Body of pancreas (tissue), 4 donors: Measurements from ENCODE around the gene CYP11A1. TPM values are rescaled to one million over a fixed set of nuclear protein-coding genes. Genes with fewer than 3 reads are reported as not detected.

Experiments used
- ATAC-seq: fragments of 150-250 bp; one replicate; pipeline ENCODE4 v1.9.1; 2016
- DNase-seq, 4 donors: peaks; one replicate each; pipeline ENCODE4 v3.0.0-alpha.2; 2019
- H3K27ac ChIP-seq, 4 donors: fragments of 200-600 bp; sonication (generic); 1 replicate in 3 of 4; 2 replicates in 1 of 4; pipeline versions ENCODE4 v1.5.1 to v1.6.1; 2016 to 2019; ENCODE audit warnings: mild to moderate bottlenecking in 1 of 4, mixed read lengths in 1 of 4, moderate library complexity in 1 of 4
- H3K27me3 ChIP-seq, 2 donors: fragments of 200-600 bp; sonication (generic); one replicate each; pipeline ENCODE4 v1.6.0; 2016; ENCODE audit warnings: mild to moderate bottlenecking in 1 of 2
- H3K36me3 ChIP-seq, 2 donors: fragments of 200-600 bp; sonication (generic); replicated peaks in 1 of 2; 2 replicates each; pipeline ENCODE4 v1.5.1; 2016; ENCODE audit warnings: low read depth in 2 of 2; ENCODE audit not compliant: insufficient read depth in 1 of 2
- H3K4me1 ChIP-seq: fragments of 200-600 bp; sonication (generic); one replicate; pipeline ENCODE4 v1.6.0; 2016
- H3K4me3 ChIP-seq, 2 donors: fragments of 200-600 bp; sonication (generic); 1 replicate in 1 of 2; 2 replicates in 1 of 2; pipeline ENCODE4 v1.5.1; 2016 to 2019
- H3K9me3 ChIP-seq, 3 donors: fragments of 200-600 bp; sonication (generic); 1 replicate in 2 of 3; 2 replicates in 1 of 3; pipeline ENCODE4 v1.5.1; 2016
- POLR2A ChIP-seq, 3 donors: fragments of 450-650 bp; IDR thresholded peaks; one replicate each; pipeline ENCODE4 v1.6.1; 2016; ENCODE audit warnings: antibody characterized with exemption in 3 of 3, mild to moderate bottlenecking in 2 of 3
- WGBS, 2 donors: methylation state at CpG; one replicate each; pipeline ENCODE4 v1.1.5; 2017; 5-methylcytosine and 5-hydroxymethylcytosine counted together
- intact Hi-C: fragments of 100-400 bp; cut with DNase I; formaldehyde crosslinking; loops from one replicate; pipeline ENCODE4 v1.15.1; 2023
- total RNA-seq, 2 donors: library from RNA; depleted of rRNA; stranded (reverse); fragments of >200 nt; gene quantifications; one replicate each; pipeline ENCODE4 v1.1.0, GENCODE V29; 2016
- TF ChIP-seq, protein P1 (sequence below), 7 experiments: fragments of 450-650 bp in 4 of 7; fragments of 200-600 bp in 3 of 7; sonication (generic) in 3 of 7; IDR thresholded peaks; one replicate each; pipeline ENCODE4 v1.5.1; 2016 to 2019; ENCODE audit warnings: antibody characterized with exemption in 7 of 7

Gene CYP11A1
- total RNA-seq, 2 donors from 2014 or later: 0.26 to 0.99 TPM

GRCh38 chr15:74334127-74334526 lies 33.3 kb downstream of the CYP11A1 start:
- no peak for TF ChIP-seq POLR2A (IDR thresholded peaks at IDR 0.05)
- TF ChIP-seq, protein P1, sequence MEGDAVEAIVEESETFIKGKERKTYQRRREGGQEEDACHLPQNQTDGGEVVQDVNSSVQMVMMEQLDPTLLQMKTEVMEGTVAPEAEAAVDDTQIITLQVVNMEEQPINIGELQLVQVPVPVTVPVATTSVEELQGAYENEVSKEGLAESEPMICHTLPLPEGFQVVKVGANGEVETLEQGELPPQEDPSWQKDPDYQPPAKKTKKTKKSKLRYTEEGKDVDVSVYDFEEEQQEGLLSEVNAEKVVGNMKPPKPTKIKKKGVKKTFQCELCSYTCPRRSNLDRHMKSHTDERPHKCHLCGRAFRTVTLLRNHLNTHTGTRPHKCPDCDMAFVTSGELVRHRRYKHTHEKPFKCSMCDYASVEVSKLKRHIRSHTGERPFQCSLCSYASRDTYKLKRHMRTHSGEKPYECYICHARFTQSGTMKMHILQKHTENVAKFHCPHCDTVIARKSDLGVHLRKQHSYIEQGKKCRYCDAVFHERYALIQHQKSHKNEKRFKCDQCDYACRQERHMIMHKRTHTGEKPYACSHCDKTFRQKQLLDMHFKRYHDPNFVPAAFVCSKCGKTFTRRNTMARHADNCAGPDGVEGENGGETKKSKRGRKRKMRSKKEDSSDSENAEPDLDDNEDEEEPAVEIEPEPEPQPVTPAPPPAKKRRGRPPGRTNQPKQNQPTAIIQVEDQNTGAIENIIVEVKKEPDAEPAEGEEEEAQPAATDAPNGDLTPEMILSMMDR (IDR thresholded peaks at IDR 0.05): no peak
- H3K27me3 ChIP-seq: no peaks in the 10 kb centered on the region
- no peak overlapping the region for H3K27ac ChIP-seq
- no peak overlapping the region for H3K4me3 ChIP-seq
- no peak for DNase-seq
- no peaks in the 10 kb centered on the region for H3K4me1 ChIP-seq
- intact Hi-C loops: no loop called here
- no peaks in the 10 kb centered on the region for H3K36me3 ChIP-seq
- no peak for ATAC-seq
- whole genome bisulfite sequencing, 2 donors: 43 to 82% methylated on average over 1 of the region's 1 CpG
- H3K9me3 ChIP-seq: no peaks in the 10 kb centered on the region

- intact Hi-C loops: no loop called here
Observed at GRCh38 chr15:74333662-74334061, 33.8 kb downstream of the CYP11A1 start.

DNA sequence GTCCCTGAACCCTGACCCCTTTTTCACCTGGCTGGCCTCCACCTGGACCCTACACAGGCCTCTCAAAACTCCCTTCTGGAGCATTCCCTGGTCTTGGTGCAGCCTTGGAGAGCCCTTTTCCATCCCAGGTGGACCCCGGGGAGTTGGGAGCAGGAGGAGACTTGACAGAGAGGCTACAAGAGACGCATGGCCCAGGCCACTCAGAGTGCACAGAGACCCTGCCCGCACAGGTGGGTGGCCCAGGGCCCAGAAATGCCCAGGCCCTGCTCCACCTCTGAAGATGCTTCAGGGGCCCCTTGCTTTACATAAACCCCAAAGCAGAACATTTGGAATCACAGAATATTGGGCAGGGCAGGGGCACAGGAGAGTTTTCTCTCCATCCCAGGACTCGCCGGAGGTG lies 34.4 kb downstream of the CYP11A1 start:
- intact Hi-C loops: no loop called here
- H3K9me3 ChIP-seq: no peaks in the 10 kb centered on the region
- H3K4me1 ChIP-seq: no peaks in the 10 kb centered on the region
- DNase-seq: no peak
- no peak overlapping the region for H3K27ac ChIP-seq
- WGBS, 2 donors: 90 to 92% methylated on average over 4 to 5 of the region's 5 CpGs
- no peaks in the 10 kb centered on the region for H3K36me3 ChIP-seq
- no peaks in the 10 kb centered on the region for H3K27me3 ChIP-seq
- ATAC-seq: no peak
- H3K4me3 ChIP-seq: no peak overlapping the region
- TF ChIP-seq, protein P1 (IDR thresholded peaks at IDR 0.05): no peak
- TF ChIP-seq POLR2A (IDR thresholded peaks at IDR 0.05): no peak

More at GRCh38 chr15:74333662-74334061, 33.8 kb downstream of the CYP11A1 start:
- DNase-seq (no peak), ATAC-seq (no peak)
- no peak overlapping the region for H3K27ac ChIP-seq
- H3K9me3 ChIP-seq: no peaks in the 10 kb centered on the region
- no peaks in the 10 kb centered on the region for H3K27me3 ChIP-seq
- H3K4me3 ChIP-seq: no peak overlapping the region
- no peak for TF ChIP-seq POLR2A (IDR thresholded peaks at IDR 0.05)
- TF ChIP-seq, protein P1 (IDR thresholded peaks at IDR 0.05): no peak
- H3K4me1 ChIP-seq: no peaks in the 10 kb centered on the region
- 68 to 77% methylated on average over 3 to 5 of the region's 5 CpGs for whole genome bisulfite sequencing, 2 donors
- H3K36me3 ChIP-seq: no peaks in the 10 kb centered on the region

GRCh38 chr15:74332611-74333010 lies 34.8 kb downstream of the CYP11A1 start:
- Histone ChIP-seq H3K27ac (no peak overlapping the region), H3K36me3 (no peaks in the 10 kb centered on the region), H3K27me3 (no peaks in the 10 kb centered on the region), H3K9me3 (no peaks in the 10 kb centered on the region), H3K4me3 (no peak overlapping the region), H3K4me1 (no peaks in the 10 kb centered on the region)
- DNase-seq (no peak), ATAC-seq (no peak)
- intact Hi-C loops: no loop called here
- 81% methylated on average over 7 to 10 of the region's 10 CpGs for WGBS, 2 donors
- TF ChIP-seq, protein P1 (IDR thresholded peaks at IDR 0.05): no peak
- TF ChIP-seq POLR2A (IDR thresholded peaks at IDR 0.05): no peak

DNA sequence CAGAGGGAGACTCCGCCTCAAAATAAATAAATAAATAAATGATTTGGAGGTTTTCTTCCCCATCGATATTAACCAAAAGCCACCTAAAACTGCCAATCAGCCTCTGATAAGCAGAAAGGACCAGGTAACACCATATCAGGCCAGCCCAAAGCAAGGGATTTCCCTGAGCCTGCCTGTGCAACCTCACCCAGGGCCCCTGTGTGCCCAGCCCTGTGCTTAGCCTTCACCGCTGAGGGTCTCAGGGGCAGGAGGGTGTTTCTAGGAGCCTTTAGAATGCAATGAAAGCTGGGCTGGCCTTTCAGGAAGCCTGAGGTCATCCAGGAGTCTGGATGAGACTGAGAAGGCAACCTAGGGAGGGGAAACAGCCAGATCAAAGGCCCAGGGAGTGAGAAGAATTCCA lies 35.4 kb downstream of the CYP11A1 start:
- Histone ChIP-seq H3K4me1 (no peaks in the 10 kb centered on the region), H3K36me3 (no peaks in the 10 kb centered on the region), H3K27me3 (no peaks in the 10 kb centered on the region), H3K27ac (no peak overlapping the region), H3K9me3 (no peaks in the 10 kb centered on the region), H3K4me3 (no peak overlapping the region)
- DNase-seq (no peak), ATAC-seq (no peak)
- WGBS, 2 donors: 89 to 92% methylated on average over 3 of the region's 3 CpGs
- intact Hi-C loops: no loop called here
- TF ChIP-seq, protein P1 (IDR thresholded peaks at IDR 0.05): no peak
- no peak for TF ChIP-seq POLR2A (IDR thresholded peaks at IDR 0.05)
